T-helper 17 cell (primary cell): ENCODE results near the gene CACNB4. TPM values are rescaled to one million over a fixed set of nuclear protein-coding genes. Genes with fewer than 3 reads are reported as not detected.

Experiments used
- ATAC-seq: fragments of 150-1000 bp; cut with Tn5 transposase; 2 replicates; pipeline ENCODE4 v1.10.0; 2021; ENCODE audit warnings: mild to moderate bottlenecking, moderate library complexity
- DNase-seq, 3 donors: peaks; one replicate each; pipeline versions ENCODE4 v3.0.0 to v3.0.0-alpha.2; 2020 to 2021
- H3K9me3 ChIP-seq: one replicate; pipeline ENCODE4 v1.7.0; 2013; ENCODE audit warnings: low read length, mild to moderate bottlenecking; ENCODE audit not compliant: control insufficient read depth, poor library complexity, severe bottlenecking
- H3K27ac Mint-ChIP-seq: one replicate; pipeline ENCODE4 v1.8.0; 2022; ENCODE audit warnings: mild to moderate bottlenecking, moderate library complexity, mixed read lengths
- H3K27me3 Mint-ChIP-seq: one replicate; pipeline ENCODE4 v1.8.0; 2022; ENCODE audit warnings: mixed read lengths
- H3K36me3 Mint-ChIP-seq: one replicate; pipeline ENCODE4 v1.8.0; 2022; ENCODE audit warnings: low read depth, mixed read lengths
- H3K4me1 Mint-ChIP-seq: one replicate; pipeline ENCODE4 v1.8.0; 2022; ENCODE audit warnings: mild to moderate bottlenecking, mixed read lengths
- H3K4me3 Mint-ChIP-seq: one replicate; pipeline ENCODE4 v1.8.0; 2022; ENCODE audit warnings: mild to moderate bottlenecking, moderate library complexity, mixed read lengths
- total RNA-seq, 4 donors: library from RNA in 2 of 4; stranded (reverse) in 2 of 4; gene quantifications; one replicate each; pipeline ENCODE4 v1.2.3 and lab custom pipeline; 2022 to 2026

CACNB4 gene
- total RNA-seq, 2 donors from 2014 or later, result 0.37 to 0.65 TPM

DNA sequence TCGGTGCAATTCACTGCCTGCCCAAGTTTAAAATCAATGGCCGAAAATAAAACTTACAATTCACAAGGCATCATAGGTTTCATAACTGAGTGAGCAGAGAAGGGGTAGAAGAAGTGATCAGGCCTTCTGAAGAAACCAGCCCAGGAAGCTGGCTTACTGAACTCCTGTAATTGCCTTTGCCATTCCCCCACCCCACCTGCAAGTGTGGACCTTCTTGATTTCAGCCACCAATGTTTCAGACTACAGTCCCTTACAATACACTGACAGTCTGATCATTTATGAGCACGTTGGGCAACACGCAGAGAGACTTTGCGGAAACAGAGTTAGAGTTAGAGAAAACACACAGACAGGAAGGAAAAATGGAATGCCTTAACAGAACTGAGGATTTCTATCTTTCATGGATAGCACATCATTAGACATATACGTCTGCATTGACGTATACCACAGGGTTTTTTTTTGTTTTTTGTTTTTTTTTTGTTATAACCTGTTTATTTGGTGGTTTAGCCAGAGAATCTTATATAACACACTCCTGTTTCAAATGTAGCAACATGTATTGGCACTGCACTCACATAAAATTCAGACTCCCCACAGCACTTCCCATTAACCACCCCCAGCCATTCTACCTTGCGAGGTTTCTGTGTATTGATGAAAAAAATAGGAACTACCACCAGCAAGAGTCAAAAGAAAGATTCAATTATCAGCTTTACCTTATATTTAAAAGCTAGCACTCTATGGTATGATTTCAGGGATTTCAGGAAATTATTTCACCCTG is 126.4 kb downstream of the CACNB4 start:
- Mint-ChIP-seq H3K36me3 (peaks cover 4% of the 10 kb centered on the region), H3K4me3 (no peak overlapping the region), H3K4me1 (peaks cover 6% of the 10 kb centered on the region), H3K27ac (no peak overlapping the region), H3K27me3 (peaks cover 37% of the 10 kb centered on the region)
- ATAC-seq (no peak), DNase-seq (no peak)
- H3K9me3 ChIP-seq, result no peaks in the 10 kb centered on the region

- Mint-ChIP-seq H3K4me1 (peaks cover 6% of the 10 kb centered on the region), H3K4me3 (no peak overlapping the region), H3K36me3 (peaks cover 4% of the 10 kb centered on the region), H3K27me3 (peaks cover 29% of the 10 kb centered on the region), H3K27ac (no peak overlapping the region)
- ATAC-seq, result no peak
- DNase-seq, result no peak
- H3K9me3 ChIP-seq, result no peaks in the 10 kb centered on the region
Observed at GRCh38 chr2:151971301-151972051, 127.4 kb downstream of the CACNB4 start.

DNA sequence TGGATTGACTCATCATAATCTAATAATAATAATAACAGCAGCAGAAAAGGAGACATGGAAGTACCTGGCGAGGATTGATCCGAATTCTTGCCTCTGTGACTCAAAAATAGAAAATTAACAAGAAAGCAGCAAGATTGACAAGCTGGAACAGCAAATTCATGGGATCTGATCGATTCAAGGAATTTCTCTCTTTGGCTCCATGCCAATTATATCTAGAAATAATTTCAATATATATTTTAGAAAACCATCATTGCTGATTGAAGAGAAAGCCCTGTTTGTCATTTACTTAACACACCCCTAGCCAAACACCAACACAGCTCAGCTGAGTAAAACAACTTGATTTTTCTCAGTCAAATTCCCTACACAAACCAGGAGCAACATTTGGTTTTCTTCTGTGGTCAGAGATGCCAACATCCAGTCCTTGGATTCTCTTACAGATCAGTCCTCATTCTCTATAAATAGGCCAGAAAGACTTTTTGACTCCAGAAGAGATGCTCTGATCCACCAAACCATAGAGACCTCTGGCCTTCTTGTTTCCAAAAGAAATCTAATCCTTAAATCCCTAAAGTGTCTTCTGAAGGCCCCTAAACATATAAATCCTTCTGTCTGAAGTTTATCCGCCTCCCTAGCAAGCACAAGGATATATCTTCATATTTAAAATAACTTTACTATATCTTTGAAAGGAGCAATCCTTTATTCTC is 129.9 kb downstream of the CACNB4 start:
- Mint-ChIP-seq H3K36me3 (peaks cover 2% of the 10 kb centered on the region), H3K27ac (no peak overlapping the region), H3K27me3 (peaks cover 12% of the 10 kb centered on the region), H3K4me3 (no peak overlapping the region), H3K4me1 (peaks cover 3% of the 10 kb centered on the region)
- H3K9me3 ChIP-seq, result no peaks in the 10 kb centered on the region
- DNase-seq (no peak), ATAC-seq (no peak)

DNA sequence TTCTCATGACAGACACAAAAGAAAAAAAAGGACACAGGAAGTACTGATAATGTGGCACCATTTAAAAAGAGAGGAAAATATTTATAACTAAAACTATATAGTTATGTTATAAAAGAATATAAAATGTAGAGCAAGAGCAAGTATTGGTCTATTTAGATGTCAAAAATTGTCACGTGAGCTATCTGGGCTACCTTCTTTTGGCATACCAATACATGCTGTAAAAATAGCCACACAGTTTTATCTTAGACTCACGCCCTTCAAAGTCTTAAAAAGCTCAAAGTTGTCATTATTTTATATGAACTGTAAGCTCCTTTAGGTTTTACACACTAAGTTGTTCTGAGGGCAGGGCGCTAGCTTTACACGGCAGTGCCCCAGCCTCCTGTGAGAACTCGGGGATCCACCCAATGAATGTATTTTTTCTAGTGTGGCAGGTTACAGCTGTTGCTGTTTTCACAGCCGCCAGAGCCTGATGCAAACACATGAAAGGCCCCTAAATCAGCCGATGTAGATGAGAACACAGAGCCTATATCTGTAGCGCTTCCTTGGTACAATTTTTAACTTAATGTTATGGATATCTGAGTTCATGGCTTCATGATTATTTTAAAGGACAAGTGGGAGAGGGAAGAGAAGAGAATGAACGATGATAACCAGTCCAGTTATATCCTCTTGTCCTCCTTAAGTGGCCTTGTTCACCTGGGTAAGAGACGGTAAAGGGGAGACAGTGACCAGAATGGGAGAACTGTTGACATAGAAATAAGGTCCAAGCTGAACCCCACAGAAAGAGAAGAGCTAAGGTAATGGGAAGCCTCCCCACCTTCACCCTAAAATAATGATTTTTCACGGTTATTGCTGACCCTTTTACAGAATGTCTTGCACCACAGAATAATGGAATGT is 130.8 kb downstream of the CACNB4 start:
- H3K4me3 Mint-ChIP-seq, result no peak overlapping the region
- no peak overlapping the region for H3K27ac Mint-ChIP-seq
- H3K4me1 Mint-ChIP-seq, result no peaks in the 10 kb centered on the region
- ATAC-seq (no peak), DNase-seq (no peak)
- peaks cover 12% of the 10 kb centered on the region for H3K27me3 Mint-ChIP-seq
- H3K36me3 Mint-ChIP-seq, result peaks cover 2% of the 10 kb centered on the region
- H3K9me3 ChIP-seq, result no peaks in the 10 kb centered on the region

DNA sequence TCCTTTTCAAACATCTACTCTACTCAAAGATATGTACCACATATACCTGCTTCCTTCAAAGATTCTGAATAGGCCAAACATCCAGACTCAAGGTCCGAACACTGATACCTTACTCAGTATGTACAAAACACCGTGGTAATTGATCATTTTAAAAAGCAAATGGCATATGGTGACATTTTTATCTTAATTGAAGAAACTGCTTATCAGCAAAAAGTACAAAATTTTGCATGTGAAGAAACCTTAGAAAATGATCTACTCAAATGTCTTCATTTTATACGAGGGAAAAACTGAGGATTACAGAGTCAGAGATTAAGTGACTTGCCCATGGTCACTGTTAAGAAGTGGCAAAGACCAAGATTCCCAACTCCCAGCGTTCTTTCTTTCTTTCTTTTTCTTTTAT is 133.0 kb downstream of the CACNB4 start:
- Mint-ChIP-seq H3K27me3 (peaks cover 12% of the 10 kb centered on the region), H3K27ac (no peak overlapping the region), H3K4me3 (no peak overlapping the region), H3K36me3 (no peaks in the 10 kb centered on the region), H3K4me1 (no peaks in the 10 kb centered on the region)
- DNase-seq, result no peak
- no peaks in the 10 kb centered on the region for H3K9me3 ChIP-seq
- no peak for ATAC-seq

DNA sequence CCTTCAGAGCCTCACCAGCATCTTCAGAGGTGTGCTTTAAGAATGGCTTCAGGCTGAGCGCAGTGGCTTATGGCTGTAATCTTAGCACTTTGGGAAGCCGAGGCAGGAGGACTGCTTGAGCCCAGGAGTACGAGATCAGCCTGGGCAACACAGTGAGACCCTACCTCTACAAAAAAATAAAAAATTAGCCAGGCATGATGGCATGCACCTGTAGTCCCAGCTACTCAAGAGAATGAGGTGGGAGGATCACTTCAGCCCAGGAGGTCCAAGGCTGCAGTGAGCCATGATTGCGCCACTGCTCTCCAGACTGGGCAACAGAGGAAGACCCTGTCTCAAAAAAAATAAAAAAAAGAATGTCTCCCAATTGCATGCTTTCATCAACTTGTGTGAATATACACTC is 137.3 kb downstream of the CACNB4 start:
- ATAC-seq, result no peak
- Mint-ChIP-seq H3K27ac (no peak overlapping the region), H3K4me3 (no peak overlapping the region)

DNA sequence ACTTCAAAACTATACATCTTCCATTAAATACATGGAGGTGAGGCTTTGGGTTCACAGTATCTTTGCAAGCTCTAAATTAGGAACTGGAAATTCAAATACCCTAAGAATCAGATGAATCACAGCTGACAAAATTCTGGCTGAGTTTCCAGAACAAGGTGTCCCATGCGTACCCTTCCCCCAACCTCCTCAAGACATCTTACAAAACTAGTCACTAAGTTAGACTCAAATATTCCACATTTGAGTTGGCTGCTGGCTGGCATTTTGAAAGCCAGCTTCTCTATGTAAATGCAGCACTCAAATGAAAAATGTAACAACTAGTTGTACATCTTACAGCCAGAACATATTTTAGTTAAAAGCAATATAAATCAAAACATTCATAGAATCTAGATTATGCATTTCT is 139.6 kb downstream of the CACNB4 start:
- H3K4me1 Mint-ChIP-seq, result no peaks in the 10 kb centered on the region
- peaks cover 8% of the 10 kb centered on the region for H3K27me3 Mint-ChIP-seq
- no peak for ATAC-seq
- no peak overlapping the region for H3K4me3 Mint-ChIP-seq
- H3K36me3 Mint-ChIP-seq, result no peaks in the 10 kb centered on the region
- no peaks in the 10 kb centered on the region for H3K9me3 ChIP-seq
- DNase-seq, result no peak
- no peak overlapping the region for H3K27ac Mint-ChIP-seq

More for the DNA sequence above, 137.3 kb downstream of the CACNB4 start:
- Mint-ChIP-seq H3K36me3 (no peaks in the 10 kb centered on the region), H3K27me3 (peaks cover under 1% of the 10 kb centered on the region), H3K4me1 (no peaks in the 10 kb centered on the region)
- no peaks in the 10 kb centered on the region for H3K9me3 ChIP-seq
- no peak for DNase-seq

- Mint-ChIP-seq H3K27ac (no peak overlapping the region), H3K4me3 (no peak overlapping the region), H3K4me1 (peaks cover 3% of the 10 kb centered on the region), H3K27me3 (peaks cover 28% of the 10 kb centered on the region), H3K36me3 (no peaks in the 10 kb centered on the region)
- H3K9me3 ChIP-seq, result no peaks in the 10 kb centered on the region
- DNase-seq (no peak), ATAC-seq (no peak)
Observed at GRCh38 chr2:151953467-151953866, 145.4 kb downstream of the CACNB4 start.

DNA sequence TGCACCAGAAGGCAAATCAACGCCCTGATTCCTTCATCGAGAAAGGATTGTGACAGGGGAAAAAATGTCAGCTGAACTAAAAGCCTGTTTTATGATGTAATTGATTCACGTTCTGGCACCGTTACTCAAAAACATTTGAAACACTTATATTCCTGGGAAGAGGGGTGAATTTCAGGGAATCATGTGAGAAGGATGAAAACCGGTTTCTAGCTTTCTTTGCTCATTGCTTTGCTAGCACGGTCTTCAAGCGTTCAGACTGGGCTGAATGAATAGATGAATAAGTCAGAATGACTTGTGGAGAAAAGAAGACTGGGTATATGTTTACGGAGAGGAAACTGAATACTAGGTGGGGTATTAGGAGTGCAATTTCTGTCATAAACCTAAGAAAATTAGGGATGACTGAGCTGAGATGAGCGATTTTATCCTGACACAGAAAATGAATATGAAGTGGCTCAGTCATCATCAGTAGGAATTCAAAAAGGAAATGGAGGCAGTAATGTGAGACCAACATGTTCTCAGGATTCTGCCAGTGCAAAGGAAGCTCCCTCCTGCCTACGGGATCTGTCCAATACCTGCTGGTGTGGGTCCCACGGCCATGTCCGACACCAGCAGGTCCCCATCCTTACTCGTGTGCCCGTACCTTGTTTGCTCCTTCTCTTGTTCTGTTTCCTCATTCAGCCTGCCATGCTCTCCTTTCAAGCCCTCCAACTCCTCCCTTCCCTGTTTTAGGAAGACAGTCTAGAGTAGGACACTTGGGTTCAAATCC is 146.0 kb downstream of the CACNB4 start:
- no peaks in the 10 kb centered on the region for H3K9me3 ChIP-seq
- peaks cover 4% of the 10 kb centered on the region for H3K4me1 Mint-ChIP-seq
- no peak overlapping the region for H3K27ac Mint-ChIP-seq
- no peak for DNase-seq
- no peaks in the 10 kb centered on the region for H3K36me3 Mint-ChIP-seq
- no peak overlapping the region for H3K4me3 Mint-ChIP-seq
- ATAC-seq, result no peak
- peaks cover 28% of the 10 kb centered on the region for H3K27me3 Mint-ChIP-seq

- no peaks in the 10 kb centered on the region for H3K9me3 ChIP-seq
- Mint-ChIP-seq H3K27me3 (peaks cover 23% of the 10 kb centered on the region), H3K27ac (no peak overlapping the region), H3K4me1 (peaks cover 5% of the 10 kb centered on the region), H3K36me3 (peaks cover 2% of the 10 kb centered on the region), H3K4me3 (no peak overlapping the region)
- DNase-seq (no peak), ATAC-seq (no peak)
Observed at GRCh38 chr2:151947813-151948165, 151.1 kb downstream of the CACNB4 start.

DNA sequence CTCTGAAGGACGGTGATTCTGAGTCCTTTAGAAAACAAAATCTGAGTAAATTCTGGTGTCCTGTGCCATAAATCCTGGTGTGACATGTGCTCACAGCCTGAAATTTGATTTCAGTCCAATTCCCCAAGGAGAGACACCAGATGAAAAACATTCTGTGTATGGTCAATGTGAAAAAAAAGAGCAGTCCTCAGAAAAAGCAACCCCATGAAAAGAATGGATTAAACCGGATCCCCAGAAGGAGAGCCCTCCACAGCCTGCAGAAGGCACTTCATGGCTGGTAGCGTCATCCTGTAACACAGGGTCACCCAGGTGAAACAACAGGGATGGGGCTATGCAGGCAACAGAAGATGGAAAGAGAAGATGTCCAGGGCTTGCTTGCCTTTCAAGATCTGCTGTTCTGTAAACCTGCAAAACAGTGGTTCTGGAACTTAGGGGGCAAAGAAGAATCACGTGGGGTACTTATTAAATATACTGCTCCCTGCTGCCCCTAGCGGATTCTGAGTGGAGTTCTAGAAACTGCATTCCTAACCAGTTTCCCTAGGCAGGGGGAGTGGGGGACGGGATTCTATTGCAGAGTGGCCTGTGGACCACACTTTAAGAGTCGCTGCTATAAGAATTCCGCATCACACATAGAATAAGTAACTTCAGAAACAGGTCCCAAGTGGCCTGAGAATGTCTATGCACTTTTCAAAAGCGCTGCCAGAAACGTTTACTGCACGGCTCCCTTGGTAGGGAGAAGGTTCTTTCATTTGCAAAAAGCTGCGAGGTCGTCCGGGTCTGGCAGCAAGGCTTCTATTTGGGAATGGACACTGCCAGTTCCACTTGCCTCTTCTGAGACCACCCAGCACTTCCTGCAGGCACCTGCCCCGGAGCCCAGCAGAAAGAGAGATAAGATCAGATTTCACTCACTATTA is 151.7 kb downstream of the CACNB4 start:
- no peaks in the 10 kb centered on the region for H3K9me3 ChIP-seq
- peak; percentile 50 for ATAC-seq
- H3K4me1 Mint-ChIP-seq, result peaks cover 5% of the 10 kb centered on the region
- no peak overlapping the region for H3K27ac Mint-ChIP-seq
- H3K27me3 Mint-ChIP-seq, result peaks cover 17% of the 10 kb centered on the region
- no peak overlapping the region for H3K4me3 Mint-ChIP-seq
- no peak for DNase-seq
- peaks cover 2% of the 10 kb centered on the region for H3K36me3 Mint-ChIP-seq
